Stomach (tissue), 4 donors: ENCODE results near the gene SET.

Experiments used
- POLR2A ChIP-seq, 4 donors: fragments of 450-650 bp; IDR thresholded peaks; one replicate each; pipeline ENCODE4 v1.6.1; 2016; ENCODE audit warnings: antibody characterized with exemption in 4 of 4, control low read depth in 2 of 4, mild to moderate bottlenecking in 1 of 4, moderate library complexity in 1 of 4
- POLR2AphosphoS5 ChIP-seq, 3 donors: sonication (generic); formaldehyde crosslinking; IDR thresholded peaks; one replicate each; pipeline ENCODE4 v1.6.1; 2016; ENCODE audit warnings: antibody characterized with exemption in 3 of 3
- TF ChIP-seq, protein P1 (sequence below), 7 experiments: fragments of 450-650 bp in 4 of 7; fragments of 200-600 bp in 3 of 7; sonication (generic) in 3 of 7; IDR thresholded peaks; one replicate each; pipeline ENCODE4 v1.5.1; 2016 to 2019; ENCODE audit warnings: antibody characterized with exemption in 7 of 7, control low read depth in 2 of 7, mild to moderate bottlenecking in 1 of 7

DNA sequence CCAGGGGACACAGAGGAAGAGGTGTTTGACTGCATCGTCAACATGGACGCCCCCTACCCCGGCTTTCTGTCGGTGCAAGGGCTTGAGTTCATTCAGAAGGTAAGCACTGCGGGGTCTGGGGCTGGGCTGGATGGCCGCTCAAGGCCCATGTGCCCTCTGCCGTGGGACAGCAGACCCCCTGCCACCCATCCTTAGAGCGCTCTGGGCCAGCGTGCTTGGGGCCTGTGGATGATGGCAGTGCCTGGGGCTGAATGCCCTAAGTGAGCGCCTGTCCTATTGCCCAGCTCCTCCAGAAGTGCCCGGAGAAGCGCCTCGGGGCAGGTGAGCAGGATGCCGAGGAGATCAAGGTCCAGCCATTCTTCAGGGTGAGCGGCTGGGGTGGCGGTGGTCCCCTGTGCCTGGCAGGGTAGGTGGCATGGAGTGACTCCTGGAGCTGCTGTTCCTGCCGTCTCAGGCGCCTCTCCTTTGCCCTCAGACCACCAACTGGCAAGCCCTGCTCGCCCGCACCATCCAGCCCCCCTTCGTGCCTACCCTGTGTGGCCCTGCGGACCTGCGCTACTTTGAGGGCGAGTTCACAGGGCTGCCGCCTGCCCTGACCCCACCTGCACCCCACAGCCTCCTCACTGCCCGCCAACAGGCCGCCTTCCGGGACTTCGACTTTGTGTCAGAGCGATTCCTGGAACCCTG, 31.0 kb downstream of the SET start:
- TF ChIP-seq POLR2A (IDR thresholded peaks at IDR 0.05) (no peak), POLR2AphosphoS5 (IDR thresholded peaks at IDR 0.05) (no peak)
- TF ChIP-seq, protein P1, sequence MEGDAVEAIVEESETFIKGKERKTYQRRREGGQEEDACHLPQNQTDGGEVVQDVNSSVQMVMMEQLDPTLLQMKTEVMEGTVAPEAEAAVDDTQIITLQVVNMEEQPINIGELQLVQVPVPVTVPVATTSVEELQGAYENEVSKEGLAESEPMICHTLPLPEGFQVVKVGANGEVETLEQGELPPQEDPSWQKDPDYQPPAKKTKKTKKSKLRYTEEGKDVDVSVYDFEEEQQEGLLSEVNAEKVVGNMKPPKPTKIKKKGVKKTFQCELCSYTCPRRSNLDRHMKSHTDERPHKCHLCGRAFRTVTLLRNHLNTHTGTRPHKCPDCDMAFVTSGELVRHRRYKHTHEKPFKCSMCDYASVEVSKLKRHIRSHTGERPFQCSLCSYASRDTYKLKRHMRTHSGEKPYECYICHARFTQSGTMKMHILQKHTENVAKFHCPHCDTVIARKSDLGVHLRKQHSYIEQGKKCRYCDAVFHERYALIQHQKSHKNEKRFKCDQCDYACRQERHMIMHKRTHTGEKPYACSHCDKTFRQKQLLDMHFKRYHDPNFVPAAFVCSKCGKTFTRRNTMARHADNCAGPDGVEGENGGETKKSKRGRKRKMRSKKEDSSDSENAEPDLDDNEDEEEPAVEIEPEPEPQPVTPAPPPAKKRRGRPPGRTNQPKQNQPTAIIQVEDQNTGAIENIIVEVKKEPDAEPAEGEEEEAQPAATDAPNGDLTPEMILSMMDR (IDR thresholded peaks at IDR 0.05), result no peak
